Ishikawa (cell line): Measurements from ENCODE around the gene CLECL1.

Experiments
- CEBPB ChIP-seq: IDR thresholded peaks from 2 replicates; pipeline ENCODE4 v1.6.1; 2012
- CREB1 ChIP-seq: IDR thresholded peaks from 2 replicates; pipeline ENCODE4 v1.6.1; 2012; ENCODE audit warnings: low read depth
- EGR1 ChIP-seq: IDR thresholded peaks from 2 replicates; pipeline ENCODE4 v1.6.1; 2012
- EP300 ChIP-seq: IDR thresholded peaks from 2 replicates; pipeline ENCODE4 v1.6.1; 2012; ENCODE audit warnings: borderline replicate concordance
- FOXM1 ChIP-seq: IDR thresholded peaks from 2 replicates; pipeline ENCODE4 v1.6.1; 2012; ENCODE audit warnings: low read depth, borderline replicate concordance
- MAX ChIP-seq: IDR thresholded peaks from 2 replicates; pipeline ENCODE4 v1.6.1; 2012
- NFIC ChIP-seq: IDR thresholded peaks from 2 replicates; pipeline ENCODE4 v1.6.1; 2012
- RAD21 ChIP-seq: IDR thresholded peaks from 2 replicates; pipeline ENCODE4 v1.6.1; 2012; ENCODE audit warnings: low read depth
- REST ChIP-seq: IDR thresholded peaks from 2 replicates; pipeline ENCODE4 v1.6.1; 2012; ENCODE audit warnings: low read depth, mild to moderate bottlenecking
- TAF1 ChIP-seq: IDR thresholded peaks from 2 replicates; pipeline ENCODE4 v1.6.1; 2012; ENCODE audit warnings: low read depth, mild to moderate bottlenecking
- TCF12 ChIP-seq: IDR thresholded peaks from 2 replicates; pipeline ENCODE4 v1.6.1; 2012; ENCODE audit warnings: low read depth
- TEAD4 ChIP-seq: IDR thresholded peaks from 2 replicates; pipeline ENCODE4 v1.6.1; 2012
- USF1 ChIP-seq: IDR thresholded peaks from 2 replicates; pipeline ENCODE4 v1.6.1; 2012
- YY1 ChIP-seq: IDR thresholded peaks from 2 replicates; pipeline ENCODE4 v1.6.1; 2012; ENCODE audit warnings: low read depth
- ZBTB7A ChIP-seq: IDR thresholded peaks from 2 replicates; pipeline ENCODE4 v1.6.1; 2012; ENCODE audit warnings: low read depth

CLECL1 gene

GRCh38 chr12:9699269-9699897 lies 33.5 kb downstream of the CLECL1 start:
- no peak for TF ChIP-seq ZBTB7A
- TF ChIP-seq CREB1 = no peak
- no peak for TF ChIP-seq YY1
- TF ChIP-seq NFIC = no peak
- no peak for TF ChIP-seq TCF12
- no peak for TF ChIP-seq MAX
- no peak for TF ChIP-seq CEBPB
- TF ChIP-seq EGR1 = no peak
- TF ChIP-seq REST = no peak

- TF ChIP-seq FOXM1 (no peak), YY1 (no peak), USF1 (no peak), REST (no peak), NFIC (no peak), EGR1 (no peak), TEAD4 (no peak), CREB1 (no peak), TCF12 (no peak), ZBTB7A (no peak), EP300 (no peak), MAX (no peak), CEBPB (no peak), RAD21 (no peak), TAF1 (no peak)
Observed at GRCh38 chr12:9698681-9699080, 34.2 kb downstream of the CLECL1 start.

GRCh38 chr12:9697619-9698018 lies 35.3 kb downstream of the CLECL1 start:
- TF ChIP-seq CREB1 (no peak), NFIC (no peak), CEBPB (no peak), MAX (no peak), TEAD4 (no peak), EGR1 (no peak), FOXM1 (no peak), REST (no peak), RAD21 (no peak), ZBTB7A (no peak), EP300 (no peak)

- TF ChIP-seq RAD21 = peak; percentile 24; the same call in 1 of the 2 replicates
Observed at GRCh38 chr12:9695150-9695549, 37.7 kb downstream of the CLECL1 start.

GRCh38 chr12:9694241-9694640 lies 38.7 kb downstream of the CLECL1 start:
- TF ChIP-seq YY1 = no peak
- no peak for TF ChIP-seq NFIC
- no peak for TF ChIP-seq REST
